ENCODE measurements around the gene HDHD2. TPM values are rescaled to one million over a fixed set of nuclear protein-coding genes. Genes with fewer than 3 reads are reported as not detected.

The HDHD2 gene
- total and polyA plus RNA-seq, 2 of the 13 experiments (the other 11 are each of a cell fraction or from before 2014, with no cell fraction given), result 10.2 to 34.7 TPM

- H3K27me3 ChIP-seq (ENCODE audit: control insufficient read depth in 1 of 2, insufficient read depth in 2 of 2, low read length in 2 of 2), result no peaks in the 10 kb centered on the region
- ATAC-seq (no peak), DNase-seq (ENCODE audit: low spot score) (no peak), FAIRE-seq (no peak)
- in situ Hi-C loops (cut with HindIII; ENCODE audit: extremely low pct_ligation_motif_present, low pct_unique_long_range_greater_than_20kb), result no loop called here
- no peaks in the 10 kb centered on the region for H3K9me3 ChIP-seq (ENCODE audit: low read length)
- H3K4me3 ChIP-seq (replicated peaks in 1 of 3; ENCODE audit: insufficient read depth in 1 of 3, low read depth in 2 of 3, low read length in 3 of 3), result no peak overlapping the region
- intact Hi-C loops (cut with micrococcal nuclease; ENCODE audit: unreplicated experiment), result no loop called here
- WGBS (ENCODE audit: low lambda C conversion rate), result 100% methylated on average over 2 of the region's 2 CpGs
- no peak overlapping the region for H3K27ac ChIP-seq (ENCODE audit: extremely low read length, insufficient read depth, low read length)
- BruUV-seq (replicated peaks), result no TSS peak
- no peaks in the 10 kb centered on the region for H4K20me1 ChIP-seq (ENCODE audit: insufficient read depth, low read length)
- H3K4me2 ChIP-seq (ENCODE audit: low read depth, low read length), result no peak overlapping the region
- peaks cover 10 to 50% of the 10 kb centered on the region in 2 experiments for H3K36me3 ChIP-seq (replicated peaks in 1 of 2; ENCODE audit: control insufficient read depth in 1 of 2, insufficient read depth in 2 of 2, low read length in 2 of 2)
- ChIA-PET CTCF (ENCODE audit: low intra/inter-chr PET ratio, low total read pairs) (no interaction called here), POLR2A (no interaction called here)
- no peak overlapping the region for H3K9ac ChIP-seq (ENCODE audit: insufficient read depth, low read depth, low read length)
- no peaks in the 10 kb centered on the region for H3K79me2 ChIP-seq (ENCODE audit: insufficient read depth, low read length)
- TF ChIP-seq NR2F6 (IDR thresholded peaks at IDR 0.05) (no peak), NR2F6 (CRISPR knock-in tag; IDR thresholded peaks at IDR 0.05) (no peak), IKZF1 (IDR thresholded peaks at IDR 0.05) (no peak), REXO4 (CRISPR knock-in tag; IDR thresholded peaks at IDR 0.05; ENCODE audit: borderline replicate concordance) (no peak), ARNTL (CRISPR knock-in tag; IDR thresholded peaks at IDR 0.05) (no peak), PAWR (CRISPR knock-in tag; IDR thresholded peaks at IDR 0.05; ENCODE audit: borderline replicate concordance) (no peak), THAP11 (CRISPR knock-in tag; IDR thresholded peaks at IDR 0.05) (no peak), ZNF747 (CRISPR knock-in tag; IDR thresholded peaks at IDR 0.05; ENCODE audit: borderline replicate concordance) (no peak), PLRG1 (conservative IDR thresholded peaks at IDR 0.05) (no peak), CHCHD3 (CRISPR knock-in tag; IDR thresholded peaks at IDR 0.05) (no peak), NR2F2 (IDR thresholded peaks at IDR 0.05; ENCODE audit: borderline replicate concordance, low read depth) (no peak), RARA (CRISPR knock-in tag; IDR thresholded peaks at IDR 0.05) (no peak), ZNF468 (CRISPR knock-in tag; IDR thresholded peaks at IDR 0.05) (no peak), ZBTB43 (CRISPR knock-in tag; conservative IDR thresholded peaks at IDR 0.05) (no peak), BCL3 (CRISPR knock-in tag; IDR thresholded peaks at IDR 0.05) (no peak), GMEB1 (CRISPR knock-in tag; IDR thresholded peaks at IDR 0.05; ENCODE audit: borderline replicate concordance) (no peak)
- H2AFZ ChIP-seq (ENCODE audit: low read length), result no peak overlapping the region
- H3K4me1 ChIP-seq (ENCODE audit: insufficient read depth, low read length), result no peaks in the 10 kb centered on the region
Observed at GRCh38 chr18:47113796-47114540, 36.3 kb downstream of the HDHD2 start.
